Liver (tissue), 3 donors: ENCODE results near the gene NEK2.

Experiments
- CTCF ChIP-seq: fragments of 150-350 bp; IDR thresholded peaks from 2 replicates; pipeline ENCODE4 v1.5.1; 2017; ENCODE audit warnings: improper control_type of control experiment, low read depth, low read length; ENCODE audit not compliant: missing input control
- FOXA1 ChIP-seq: IDR thresholded peaks from 2 replicates; pipeline ENCODE4 v1.6.1; 2016; ENCODE audit warnings: antibody characterized with exemption
- GABPA ChIP-seq, 2 donors: IDR thresholded peaks in 1 of 2; conservative IDR thresholded peaks in 1 of 2; 2 replicates each; pipeline ENCODE4 v1.6.1; 2016; ENCODE audit warnings: antibody characterized with exemption in 2 of 2, mild to moderate bottlenecking in 1 of 2, moderate library complexity in 1 of 2
- REST ChIP-seq: IDR thresholded peaks from 2 replicates; pipeline ENCODE4 v1.6.1; 2016; ENCODE audit warnings: antibody characterized with exemption, mild to moderate bottlenecking
- TF ChIP-seq, protein P1 (sequence below): IDR thresholded peaks from 2 replicates; pipeline ENCODE4 v1.6.1; 2016; ENCODE audit warnings: antibody characterized with exemption
- TF ChIP-seq, protein P2 (sequence below): IDR thresholded peaks from 2 replicates; pipeline ENCODE4 v1.6.1; 2016; ENCODE audit warnings: antibody characterized with exemption
- donor health status: healthy.
- donor health status: healthy.

DNA sequence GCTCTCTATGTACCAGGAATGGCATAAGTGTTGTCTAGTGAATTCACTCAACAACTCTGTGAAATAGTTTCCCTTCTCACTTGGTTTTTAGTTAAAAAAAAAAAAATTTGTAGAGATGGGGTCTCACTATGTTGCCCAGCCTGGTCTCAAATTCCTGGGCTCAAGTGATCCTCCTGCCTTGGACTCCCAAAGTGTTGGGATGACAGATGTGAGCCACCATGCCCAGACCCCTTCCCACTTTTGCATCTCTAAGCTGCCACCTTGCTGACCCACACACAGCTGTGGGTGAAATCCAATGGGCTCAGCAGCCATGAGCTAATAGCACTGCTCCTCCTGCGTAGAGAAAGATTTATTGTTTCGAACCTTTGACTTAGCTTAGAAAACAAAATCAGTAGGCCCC lies 33.5 kb downstream of the NEK2 start:
- no peak for TF ChIP-seq CTCF
- no peak for TF ChIP-seq GABPA (IDR thresholded peaks at IDR 0.05 in 1 of 2, conservative IDR thresholded peaks at IDR 0.05 in 1 of 2)
- TF ChIP-seq FOXA1 = no peak
- TF ChIP-seq, protein P1, sequence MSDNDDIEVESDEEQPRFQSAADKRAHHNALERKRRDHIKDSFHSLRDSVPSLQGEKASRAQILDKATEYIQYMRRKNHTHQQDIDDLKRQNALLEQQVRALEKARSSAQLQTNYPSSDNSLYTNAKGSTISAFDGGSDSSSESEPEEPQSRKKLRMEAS = no peak
- TF ChIP-seq REST = no peak
- TF ChIP-seq, protein P2, sequence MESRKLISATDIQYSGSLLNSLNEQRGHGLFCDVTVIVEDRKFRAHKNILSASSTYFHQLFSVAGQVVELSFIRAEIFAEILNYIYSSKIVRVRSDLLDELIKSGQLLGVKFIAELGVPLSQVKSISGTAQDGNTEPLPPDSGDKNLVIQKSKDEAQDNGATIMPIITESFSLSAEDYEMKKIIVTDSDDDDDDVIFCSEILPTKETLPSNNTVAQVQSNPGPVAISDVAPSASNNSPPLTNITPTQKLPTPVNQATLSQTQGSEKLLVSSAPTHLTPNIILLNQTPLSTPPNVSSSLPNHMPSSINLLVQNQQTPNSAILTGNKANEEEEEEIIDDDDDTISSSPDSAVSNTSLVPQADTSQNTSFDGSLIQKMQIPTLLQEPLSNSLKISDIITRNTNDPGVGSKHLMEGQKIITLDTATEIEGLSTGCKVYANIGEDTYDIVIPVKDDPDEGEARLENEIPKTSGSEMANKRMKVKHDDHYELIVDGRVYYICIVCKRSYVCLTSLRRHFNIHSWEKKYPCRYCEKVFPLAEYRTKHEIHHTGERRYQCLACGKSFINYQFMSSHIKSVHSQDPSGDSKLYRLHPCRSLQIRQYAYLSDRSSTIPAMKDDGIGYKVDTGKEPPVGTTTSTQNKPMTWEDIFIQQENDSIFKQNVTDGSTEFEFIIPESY = no peak
